HG03571 (cell line): ENCODE data around the gene MLLT6.

Experiments
- ATAC-seq: cut with Tn5 transposase; IDR thresholded peaks from one replicate; pipeline ENCODE4 v1.9.1; 2021; ENCODE audit not compliant: unreplicated experiment

MLLT6 gene

DNA sequence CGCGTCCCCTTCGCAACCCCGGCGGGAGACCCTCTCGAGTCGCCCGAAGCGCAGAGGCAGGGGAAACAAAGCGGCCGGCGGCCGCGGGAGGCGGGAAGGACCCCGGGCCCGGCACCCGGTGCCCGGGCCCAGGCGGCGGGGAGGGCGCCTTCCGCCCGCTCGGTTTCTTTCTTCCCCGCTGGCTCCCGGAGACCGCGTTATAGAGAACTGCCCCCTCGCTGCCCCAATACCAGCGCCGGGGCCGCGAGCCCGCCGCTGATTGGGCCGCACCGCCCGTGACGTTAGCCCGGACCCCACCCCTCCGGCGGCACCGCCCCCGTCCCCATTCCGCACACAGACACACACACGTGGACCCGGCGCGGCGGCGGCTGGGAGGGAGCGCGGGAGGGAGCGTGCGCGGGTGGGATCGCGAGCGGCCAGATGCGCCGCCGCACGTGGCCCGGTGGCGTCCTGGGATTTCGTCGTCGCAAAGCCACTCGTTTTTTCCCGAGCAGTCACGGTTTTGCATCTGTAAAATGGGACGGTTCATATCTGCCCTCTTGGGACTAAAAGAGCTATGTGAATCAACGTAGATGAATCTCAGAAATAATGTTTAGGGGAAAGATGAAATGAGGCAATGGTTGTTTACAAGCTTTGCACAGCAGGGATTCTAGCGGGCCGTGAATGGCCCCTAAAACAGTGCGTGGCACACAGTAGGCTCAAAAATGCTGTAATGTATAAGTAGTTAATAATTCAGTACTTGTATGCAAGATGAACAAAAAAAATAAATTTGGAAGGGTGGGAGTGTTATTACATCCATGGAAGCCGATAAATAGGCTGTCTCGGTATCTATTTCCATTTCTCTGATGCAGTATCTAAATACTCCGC, 30.1 kb upstream of the MLLT6 start, which contains the start of gene EPOP:
TSS of gene EPOP (minus strand) at position 209 of the 867 bp plus-strand sequence. CDS start 462 bp downstream, outside the sequence.
- ATAC-seq: peak; percentile 58

DNA sequence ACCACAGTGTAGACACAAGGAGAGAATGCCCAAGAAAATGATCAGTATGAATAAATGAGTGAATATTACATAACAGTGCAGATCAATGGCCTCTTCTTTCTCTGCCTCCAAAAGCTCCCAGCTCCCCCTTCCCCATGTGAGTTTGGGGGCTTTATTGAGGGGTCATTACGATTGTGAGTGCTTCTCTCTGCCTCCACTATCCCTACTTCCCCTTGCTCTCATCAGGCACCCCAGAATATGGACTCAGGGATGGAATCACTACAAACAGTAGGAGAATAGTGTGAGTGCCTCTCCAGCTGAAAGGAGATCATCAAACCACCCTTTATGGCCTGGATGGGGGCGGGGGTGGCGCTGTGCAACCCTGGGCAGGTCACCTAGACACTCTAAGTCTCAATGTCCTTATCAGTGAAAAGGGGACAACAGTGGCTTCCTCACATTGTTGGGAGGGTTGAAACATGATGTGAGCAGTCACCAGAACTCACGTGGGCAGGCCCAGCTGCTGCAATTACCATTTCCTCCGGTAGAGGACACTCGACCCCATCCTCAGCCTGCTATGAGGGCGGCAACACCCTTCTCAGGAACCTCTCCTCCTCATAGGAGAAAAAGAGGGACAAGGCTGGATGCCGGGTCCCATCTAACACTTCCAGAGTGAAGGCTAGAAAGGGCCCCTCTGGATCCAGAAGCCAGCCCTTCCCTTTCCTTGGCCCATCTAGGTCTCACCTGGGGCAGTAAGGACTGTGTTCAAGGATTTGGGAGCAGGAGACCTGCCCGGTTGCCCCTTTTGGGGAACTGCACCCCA, 28.2 kb upstream of the MLLT6 start:
- ATAC-seq: no peak

DNA sequence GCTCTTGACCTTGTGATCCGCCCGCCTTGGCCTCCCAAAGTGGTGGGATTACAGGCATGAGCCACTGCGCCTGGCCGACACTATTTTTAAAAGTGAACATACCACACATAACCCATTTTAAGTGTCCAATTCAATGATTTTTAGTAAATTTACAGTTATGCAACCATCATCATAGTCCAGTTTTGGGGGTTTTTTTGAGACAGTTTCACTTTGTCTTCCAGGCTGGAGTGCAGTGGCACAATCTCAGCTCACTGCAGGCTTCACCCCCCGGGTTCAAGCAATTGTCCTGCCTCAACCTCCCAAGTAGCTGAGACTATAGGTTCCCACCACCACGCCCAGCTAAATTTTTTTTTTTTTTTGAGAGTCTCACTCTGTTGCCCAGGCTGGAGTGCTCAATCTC, 27.3 kb upstream of the MLLT6 start:
- no peak for ATAC-seq

DNA sequence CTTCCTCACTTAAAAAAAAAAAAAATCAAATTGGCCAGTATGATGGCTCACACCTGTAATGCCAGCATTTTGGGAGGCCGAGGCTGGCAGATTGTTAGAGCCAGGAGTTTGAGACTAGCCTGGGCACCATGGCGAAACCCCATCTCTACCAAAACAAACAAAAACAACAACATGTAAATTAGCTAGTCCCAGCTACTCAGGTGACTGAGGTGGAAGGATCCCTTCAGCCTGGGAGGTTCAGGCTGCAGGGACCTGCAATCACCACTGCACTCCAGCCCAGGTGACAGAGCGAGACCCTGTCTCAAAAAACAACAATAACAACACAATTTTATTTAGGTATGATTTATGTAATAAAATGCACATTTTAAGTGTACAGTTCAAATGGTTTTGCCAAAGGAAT, 24.0 kb upstream of the MLLT6 start:
- no peak for ATAC-seq

DNA sequence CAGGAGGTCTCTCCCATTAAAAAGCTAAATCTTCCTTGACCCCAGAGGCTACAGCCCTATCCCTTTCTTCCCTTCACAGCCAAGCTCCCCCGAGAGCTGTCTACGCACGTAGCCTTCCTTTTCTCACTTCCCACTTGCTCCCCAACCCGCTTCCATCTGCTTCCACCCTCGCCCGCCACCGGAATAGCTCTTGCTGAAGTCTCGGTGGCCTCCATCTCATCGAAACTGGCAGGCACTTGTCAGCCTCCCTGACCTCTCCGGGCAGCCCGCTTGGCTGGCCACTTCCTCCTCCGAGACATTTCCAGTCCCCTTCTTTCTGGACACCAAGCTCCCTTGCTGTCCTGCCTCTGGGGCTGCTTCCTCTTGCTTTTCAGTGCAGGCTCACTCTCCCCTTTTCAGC, 19.6 kb upstream of the MLLT6 start:
- ATAC-seq: no peak

DNA sequence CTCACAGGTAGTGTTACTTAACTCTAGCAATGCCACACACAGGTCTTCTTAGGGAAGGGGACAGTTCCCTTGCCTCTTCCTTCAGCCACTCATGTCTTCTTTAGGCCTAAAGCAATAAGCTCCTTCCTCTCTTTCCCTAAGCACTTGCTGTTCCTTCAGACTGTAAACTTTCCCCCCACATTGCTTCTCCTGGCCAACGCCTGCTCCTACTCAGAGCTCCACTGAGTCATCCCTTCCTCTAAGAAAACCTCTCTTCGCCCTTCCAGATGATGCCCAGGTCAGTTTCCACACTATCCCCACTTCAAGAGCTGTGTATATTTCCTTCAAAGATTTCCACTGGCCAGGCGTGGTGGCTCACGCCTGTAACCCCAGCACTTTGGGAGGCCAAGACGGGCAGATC, 17.8 kb upstream of the MLLT6 start:
- no peak for ATAC-seq

DNA sequence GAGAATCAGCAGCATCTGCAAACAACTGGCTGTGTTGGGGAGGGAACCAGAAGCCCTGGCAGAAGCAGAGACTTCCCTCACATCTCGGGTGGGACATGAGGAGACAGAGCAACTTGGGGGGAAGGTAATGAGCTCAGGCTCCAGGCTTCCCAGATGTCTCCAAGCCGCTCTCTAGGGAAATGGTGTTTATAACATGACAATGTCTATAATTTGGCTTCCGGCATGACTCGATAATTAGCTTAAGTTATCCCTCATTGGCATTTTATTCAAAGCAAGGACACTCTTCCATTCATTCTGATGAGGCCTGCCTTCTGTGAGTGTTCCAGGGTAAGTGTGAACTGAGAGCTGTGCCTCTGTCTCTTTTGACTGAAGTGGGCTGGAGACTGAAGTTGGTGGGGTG, 14.7 kb upstream of the MLLT6 start:
- ATAC-seq: no peak

DNA sequence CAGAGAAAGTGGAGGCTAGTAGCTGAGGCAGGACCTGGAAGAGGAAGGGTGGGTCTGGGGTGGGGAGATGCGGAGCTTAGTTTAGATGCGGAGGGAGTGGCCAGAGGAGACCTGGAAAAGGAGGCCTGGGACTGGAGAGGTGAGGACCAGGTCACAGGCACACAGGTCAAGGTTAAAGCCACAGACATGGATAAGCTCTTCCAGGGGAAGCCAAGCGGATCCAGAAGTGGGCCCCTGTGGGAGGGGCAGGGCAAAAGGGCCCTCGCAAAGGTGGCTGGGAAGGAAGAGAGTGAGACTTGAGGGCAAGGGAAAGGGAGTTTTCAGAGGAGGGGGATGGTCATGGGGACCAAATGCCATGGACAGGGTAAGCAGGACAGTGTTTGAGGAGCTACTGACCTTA, 13.9 kb upstream of the MLLT6 start:
- no peak for ATAC-seq

DNA sequence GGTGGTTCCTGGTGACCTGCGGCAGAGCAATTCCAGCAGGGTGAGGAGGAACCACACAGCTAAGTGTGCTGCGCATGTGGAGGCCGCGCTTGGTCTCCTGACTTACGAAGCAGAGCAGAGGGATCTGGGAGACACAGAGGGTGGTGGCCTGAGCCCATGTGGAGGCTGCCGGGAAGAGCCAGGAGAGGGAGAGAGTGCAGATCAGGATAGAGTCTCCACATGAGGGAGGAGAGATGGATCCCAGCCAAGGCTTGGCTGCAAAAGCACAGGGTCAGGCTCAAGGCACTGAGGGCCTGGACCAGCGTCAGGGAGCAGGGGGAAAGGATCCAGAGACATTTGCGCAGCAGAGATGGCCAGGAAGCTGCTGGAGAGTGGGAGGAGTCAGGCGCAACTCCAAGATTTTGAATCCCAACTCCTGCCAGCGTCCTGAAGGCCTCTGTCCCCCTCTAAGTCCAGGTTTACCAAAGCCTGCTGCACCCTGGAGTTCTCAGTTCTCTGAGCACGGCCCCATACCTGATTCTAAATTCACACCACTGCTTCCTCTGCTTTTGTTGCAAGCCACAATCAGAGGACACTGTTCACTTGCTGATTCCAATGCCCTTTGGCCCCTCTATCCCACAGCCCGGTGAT, 11.3 kb upstream of the MLLT6 start:
- ATAC-seq: no peak

DNA sequence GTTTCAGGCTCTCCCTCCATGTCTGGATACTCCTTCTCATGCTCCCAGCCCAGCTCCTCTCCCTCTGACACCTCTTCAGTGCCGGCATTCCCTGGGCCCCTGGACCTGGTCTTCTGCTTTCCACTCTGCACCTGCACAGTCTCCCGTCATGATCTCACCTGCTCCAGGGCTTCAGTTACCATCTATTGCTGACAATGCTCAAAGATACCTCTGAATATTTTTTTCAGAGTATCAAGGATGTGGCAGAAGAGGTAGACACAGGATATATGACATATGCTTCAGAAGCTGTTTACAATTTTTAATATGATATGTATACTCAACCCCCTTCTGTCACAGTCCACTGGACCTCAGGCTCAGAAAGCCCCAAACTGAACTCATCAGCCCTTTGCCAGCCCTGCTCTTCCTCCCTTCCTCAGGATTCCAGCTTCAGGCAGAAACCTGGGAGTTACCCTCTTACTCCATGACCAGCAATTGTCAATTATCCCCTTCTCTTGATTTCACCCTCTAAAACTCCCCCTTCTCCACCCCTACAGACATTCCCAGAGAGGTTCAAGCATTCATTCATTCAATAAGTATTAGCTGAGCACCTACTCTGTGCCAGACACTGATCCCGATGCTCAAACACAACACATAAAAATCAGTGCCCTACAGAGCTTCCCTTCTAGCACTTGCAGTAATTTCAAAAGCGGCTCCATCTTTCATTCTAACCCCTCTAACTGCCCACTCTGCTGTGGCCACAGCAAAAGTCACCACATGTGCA, 7.8 kb upstream of the MLLT6 start:
- no peak for ATAC-seq

DNA sequence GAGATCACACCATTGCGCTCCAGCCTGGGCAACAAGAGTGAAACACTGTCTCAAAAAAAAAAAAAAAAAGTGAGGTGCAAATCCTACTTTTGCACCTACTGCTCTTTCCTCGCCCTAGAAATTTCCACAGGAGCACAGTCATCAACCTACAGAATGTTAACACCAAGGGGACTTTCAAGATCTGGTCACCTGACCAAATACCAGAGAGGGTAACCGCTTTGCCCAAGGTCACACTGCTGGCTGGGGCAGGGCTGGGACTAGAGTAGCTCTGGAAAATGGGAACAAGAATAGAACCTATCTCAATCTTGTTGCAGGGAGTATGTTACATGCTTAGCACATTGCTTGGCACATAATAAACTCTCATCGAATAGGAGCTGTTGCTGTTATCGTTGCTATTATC, 6.3 kb upstream of the MLLT6 start:
- no peak for ATAC-seq

DNA sequence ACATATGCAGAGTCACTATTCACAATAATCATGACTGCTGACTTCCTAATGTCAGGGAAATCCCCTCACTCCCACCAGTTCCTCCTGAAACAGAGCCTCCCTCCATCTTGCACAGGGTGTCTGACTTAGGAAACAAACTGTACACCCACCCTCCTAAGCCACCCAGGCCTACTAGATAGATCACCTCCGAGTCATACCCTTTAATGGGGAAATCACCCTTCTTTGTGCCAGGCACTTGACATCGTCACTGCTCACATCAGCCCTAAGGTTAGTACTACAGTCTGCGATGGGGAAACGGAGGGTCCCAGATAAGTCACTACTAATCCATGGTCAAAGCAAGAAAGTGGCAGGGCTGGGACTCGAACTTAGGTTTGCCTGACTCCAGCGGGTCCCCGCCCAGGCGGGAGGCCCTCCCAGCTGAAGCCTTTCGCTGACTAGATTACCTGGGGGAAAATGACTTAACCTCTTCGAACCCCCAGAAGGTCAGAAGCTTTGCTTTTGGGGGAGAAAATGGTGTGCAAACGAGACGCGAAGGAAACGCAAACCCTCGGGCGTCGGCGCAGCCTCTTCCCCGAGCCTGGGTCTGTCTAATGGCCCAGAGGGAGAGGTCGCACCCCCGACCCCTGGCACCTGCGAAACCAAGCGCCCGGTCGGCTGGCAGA, 3.4 kb upstream of the MLLT6 start:
- ATAC-seq: no peak

DNA sequence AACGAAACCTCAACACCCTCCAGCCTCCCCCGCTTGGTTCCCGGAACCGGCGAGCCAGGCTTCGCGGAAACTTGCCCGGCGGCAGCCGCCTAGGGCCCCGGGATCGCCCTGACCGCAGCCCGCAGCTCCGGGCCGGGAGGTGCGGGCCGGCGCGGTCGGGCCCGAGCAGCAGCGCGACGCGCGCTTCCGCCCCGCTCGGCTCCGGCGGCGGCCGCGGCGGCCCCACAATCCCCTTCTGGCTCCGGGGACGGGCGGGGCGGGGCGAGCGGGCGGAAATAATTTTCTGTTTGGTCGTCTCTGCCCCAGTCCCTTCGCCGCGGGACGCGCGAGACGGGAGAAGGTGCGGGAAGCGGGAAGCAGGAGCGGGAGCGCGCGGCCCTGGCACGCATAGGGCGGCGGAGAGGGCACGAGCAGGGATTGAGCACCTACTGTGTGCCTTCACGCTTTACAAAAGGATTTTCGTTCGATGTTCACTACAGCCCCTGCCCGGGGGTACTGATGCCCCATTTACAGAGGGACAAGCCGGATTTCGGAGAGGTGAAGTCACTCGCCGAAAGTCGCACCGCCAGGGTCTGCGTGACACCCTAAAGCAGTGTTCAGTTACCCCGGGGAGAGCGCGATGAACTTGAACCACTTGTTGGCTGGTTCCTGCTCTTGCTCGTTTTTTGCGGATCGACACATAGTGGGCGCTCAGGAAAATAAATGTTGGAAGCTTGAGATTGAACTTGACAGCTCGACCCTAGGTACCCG, 2.7 kb upstream of the MLLT6 start:
- no peak for ATAC-seq

DNA sequence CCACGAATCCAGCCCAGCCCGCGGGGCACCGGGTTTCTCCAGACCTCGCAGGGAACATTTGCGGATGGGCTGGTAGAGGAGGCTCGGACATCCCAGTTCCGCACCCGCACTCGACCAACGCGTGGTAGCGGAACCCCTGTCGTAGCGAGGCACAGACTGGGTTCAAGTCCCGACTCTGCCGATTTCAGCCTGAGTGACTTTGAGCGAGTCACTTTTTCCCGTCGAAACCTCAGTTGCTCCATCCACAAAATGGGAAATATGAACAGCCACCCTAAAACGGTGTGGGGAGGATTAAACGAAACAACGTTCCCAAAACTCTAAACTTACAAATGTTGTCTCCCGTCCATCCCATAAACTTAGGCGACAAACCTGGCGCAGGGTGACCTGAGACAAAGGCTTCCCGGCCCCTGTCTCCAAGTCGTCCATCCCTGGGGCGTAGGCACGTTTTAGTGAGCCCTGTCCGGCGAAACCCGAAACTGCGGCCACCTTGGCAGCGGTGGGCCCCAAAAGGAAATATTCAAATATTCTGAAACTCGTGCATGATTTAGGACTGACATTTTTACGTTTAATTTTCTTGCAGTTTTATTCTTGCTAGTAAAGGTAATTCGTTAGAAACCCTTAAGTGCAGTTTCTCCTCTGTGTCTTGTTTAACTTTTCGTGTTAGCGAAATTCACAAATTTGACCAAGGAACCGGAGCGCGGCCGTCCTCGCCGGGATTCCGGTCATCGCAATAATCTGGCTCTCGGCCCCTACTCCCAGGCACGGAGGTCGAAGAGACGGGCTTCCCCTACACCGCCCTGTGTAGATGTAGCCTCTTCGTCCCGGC, 1.9 kb upstream of the MLLT6 start:
- ATAC-seq: no peak

DNA sequence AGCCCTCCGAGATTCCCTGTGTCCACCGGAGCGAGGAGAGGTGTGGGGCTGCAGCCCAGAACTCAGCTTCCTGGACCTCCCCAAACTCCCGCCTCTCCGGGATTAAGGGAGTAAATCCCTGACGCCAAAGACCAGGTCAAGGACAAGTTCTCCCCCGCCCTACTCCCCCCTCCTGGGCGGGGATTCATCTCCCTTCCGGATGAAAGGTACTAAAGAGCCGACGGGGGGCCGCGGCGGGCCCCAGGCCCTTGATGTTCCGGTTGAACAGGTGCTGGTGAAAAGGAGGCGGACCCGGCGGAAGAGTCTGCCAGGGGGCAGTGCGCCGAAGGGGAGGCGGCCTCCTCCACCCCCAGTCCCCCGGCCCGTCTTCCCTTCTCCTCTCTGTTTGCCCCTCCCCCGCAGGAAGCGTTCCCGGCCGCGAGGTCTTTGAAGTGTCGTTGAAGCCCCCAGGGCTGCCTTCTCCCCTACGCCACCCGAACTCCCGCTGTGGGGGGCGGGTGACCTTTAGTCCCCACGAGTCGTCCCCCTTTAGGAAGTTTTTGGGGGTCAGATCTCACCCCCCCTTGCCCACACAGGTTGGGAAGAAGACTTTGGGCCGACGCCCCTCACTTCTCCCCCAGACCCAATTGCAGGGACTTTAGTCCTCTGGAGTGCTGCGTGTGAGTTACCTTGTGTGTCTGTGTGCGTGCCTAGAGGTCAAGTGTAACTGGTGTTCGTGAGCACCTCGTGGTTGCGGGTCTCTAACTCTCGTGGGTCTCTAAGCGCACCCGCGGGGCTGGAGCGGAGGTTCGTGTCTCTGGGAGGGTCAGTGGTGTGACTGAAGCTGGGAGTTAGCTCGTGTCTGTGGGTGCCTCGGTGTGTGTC, 1.1 kb upstream of the MLLT6 start:
- ATAC-seq: no peak

DNA sequence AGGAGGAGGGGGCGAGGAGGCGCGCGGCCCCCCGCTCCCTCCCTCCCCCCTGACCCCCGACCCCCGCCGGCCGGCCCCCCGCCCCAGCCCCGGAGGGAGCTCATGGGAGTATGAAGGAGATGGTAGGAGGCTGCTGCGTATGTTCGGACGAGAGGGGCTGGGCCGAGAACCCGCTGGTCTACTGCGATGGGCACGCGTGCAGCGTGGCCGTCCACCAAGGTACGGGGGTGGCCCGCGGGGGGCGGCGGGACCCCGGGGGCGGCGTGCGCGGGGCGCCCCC, 390 bp downstream of the MLLT6 start:
- ATAC-seq: no peak

DNA sequence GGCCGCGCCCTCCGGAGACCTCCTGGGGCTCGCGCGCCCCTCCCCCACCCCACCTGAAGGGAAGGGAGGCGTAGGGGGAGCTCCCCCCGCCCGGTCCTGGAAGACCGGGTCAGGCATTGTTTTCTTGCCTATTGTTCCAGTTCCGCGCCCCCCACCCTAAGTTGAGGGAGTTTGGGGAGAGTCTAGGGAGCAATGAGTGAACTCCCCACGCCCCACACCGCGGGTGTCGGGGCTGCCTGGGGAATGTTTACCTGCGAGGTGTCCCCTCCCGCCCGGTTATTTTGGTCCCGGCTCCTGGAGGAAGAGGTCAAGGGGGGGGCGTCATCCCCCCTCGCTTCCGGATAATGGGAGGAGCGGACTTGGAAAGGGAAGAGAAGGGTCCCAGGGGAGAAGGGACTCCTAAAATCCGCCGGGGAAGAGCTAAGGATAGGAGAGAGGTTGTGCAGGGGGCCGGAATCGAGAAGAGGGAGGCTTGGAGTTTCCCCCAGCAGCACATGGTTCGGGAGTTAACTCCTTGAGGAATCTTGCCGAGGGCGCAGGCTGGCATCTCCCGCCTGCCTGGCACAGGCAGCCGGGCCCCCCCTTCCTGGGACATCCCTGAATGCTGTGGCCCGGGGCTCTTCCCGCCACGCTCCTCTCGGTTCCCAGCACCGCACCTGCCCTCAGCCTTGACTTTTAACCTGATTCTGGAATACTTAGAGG, 881 bp downstream of the MLLT6 start:
- no peak for ATAC-seq
